GM19438 (cell line): ENCODE results near the gene ARHGAP11A.

ENCODE experiments used
- ATAC-seq: cut with Tn5 transposase; IDR thresholded peaks from one replicate; pipeline ENCODE4 v1.9.1; 2021; ENCODE audit warnings: low read depth; ENCODE audit not compliant: unreplicated experiment

ARHGAP11A gene

DNA sequence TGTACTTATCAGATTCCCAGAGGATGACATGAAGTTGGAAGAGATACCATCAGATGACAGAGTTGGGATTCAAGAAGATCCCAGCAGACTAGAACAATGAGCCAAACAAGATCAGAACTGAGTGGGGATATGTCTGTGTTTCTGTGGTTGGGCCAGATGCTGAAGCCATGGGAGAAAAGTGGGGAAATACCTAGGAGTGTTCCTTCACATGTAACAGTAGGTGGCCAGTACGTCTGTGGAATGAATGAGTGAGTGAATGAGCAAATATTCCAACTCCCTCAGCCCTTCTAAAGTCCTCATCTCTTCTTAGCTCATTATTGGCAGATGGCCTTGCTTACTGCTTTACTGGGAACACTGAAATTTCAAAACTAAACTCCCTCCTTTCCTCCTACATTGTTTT is 70.3 kb downstream of the ARHGAP11A start:
- ATAC-seq = no peak

- no peak for ATAC-seq
These were observed 72.3 kb downstream of the ARHGAP11A start for GRCh38 chr15:32687556-32687955.

GRCh38 chr15:32688151-32688639 is 72.9 kb downstream of the ARHGAP11A start:
- no peak for ATAC-seq
